Measurements from ENCODE around the gene UCHL3. TPM values are rescaled to one million over a fixed set of nuclear protein-coding genes. Genes with fewer than 3 reads are reported as not detected.

The UCHL3 gene
- total and polyA plus RNA-seq, 2 of the 8 experiments (the other 6 are each of a cell fraction or from before 2014, with no cell fraction given) = 33.0 to 61.1 TPM

GRCh38 chr13:75621147-75621546 is 71.6 kb downstream of the UCHL3 start (continued):
- TF ChIP-seq, protein P1, sequence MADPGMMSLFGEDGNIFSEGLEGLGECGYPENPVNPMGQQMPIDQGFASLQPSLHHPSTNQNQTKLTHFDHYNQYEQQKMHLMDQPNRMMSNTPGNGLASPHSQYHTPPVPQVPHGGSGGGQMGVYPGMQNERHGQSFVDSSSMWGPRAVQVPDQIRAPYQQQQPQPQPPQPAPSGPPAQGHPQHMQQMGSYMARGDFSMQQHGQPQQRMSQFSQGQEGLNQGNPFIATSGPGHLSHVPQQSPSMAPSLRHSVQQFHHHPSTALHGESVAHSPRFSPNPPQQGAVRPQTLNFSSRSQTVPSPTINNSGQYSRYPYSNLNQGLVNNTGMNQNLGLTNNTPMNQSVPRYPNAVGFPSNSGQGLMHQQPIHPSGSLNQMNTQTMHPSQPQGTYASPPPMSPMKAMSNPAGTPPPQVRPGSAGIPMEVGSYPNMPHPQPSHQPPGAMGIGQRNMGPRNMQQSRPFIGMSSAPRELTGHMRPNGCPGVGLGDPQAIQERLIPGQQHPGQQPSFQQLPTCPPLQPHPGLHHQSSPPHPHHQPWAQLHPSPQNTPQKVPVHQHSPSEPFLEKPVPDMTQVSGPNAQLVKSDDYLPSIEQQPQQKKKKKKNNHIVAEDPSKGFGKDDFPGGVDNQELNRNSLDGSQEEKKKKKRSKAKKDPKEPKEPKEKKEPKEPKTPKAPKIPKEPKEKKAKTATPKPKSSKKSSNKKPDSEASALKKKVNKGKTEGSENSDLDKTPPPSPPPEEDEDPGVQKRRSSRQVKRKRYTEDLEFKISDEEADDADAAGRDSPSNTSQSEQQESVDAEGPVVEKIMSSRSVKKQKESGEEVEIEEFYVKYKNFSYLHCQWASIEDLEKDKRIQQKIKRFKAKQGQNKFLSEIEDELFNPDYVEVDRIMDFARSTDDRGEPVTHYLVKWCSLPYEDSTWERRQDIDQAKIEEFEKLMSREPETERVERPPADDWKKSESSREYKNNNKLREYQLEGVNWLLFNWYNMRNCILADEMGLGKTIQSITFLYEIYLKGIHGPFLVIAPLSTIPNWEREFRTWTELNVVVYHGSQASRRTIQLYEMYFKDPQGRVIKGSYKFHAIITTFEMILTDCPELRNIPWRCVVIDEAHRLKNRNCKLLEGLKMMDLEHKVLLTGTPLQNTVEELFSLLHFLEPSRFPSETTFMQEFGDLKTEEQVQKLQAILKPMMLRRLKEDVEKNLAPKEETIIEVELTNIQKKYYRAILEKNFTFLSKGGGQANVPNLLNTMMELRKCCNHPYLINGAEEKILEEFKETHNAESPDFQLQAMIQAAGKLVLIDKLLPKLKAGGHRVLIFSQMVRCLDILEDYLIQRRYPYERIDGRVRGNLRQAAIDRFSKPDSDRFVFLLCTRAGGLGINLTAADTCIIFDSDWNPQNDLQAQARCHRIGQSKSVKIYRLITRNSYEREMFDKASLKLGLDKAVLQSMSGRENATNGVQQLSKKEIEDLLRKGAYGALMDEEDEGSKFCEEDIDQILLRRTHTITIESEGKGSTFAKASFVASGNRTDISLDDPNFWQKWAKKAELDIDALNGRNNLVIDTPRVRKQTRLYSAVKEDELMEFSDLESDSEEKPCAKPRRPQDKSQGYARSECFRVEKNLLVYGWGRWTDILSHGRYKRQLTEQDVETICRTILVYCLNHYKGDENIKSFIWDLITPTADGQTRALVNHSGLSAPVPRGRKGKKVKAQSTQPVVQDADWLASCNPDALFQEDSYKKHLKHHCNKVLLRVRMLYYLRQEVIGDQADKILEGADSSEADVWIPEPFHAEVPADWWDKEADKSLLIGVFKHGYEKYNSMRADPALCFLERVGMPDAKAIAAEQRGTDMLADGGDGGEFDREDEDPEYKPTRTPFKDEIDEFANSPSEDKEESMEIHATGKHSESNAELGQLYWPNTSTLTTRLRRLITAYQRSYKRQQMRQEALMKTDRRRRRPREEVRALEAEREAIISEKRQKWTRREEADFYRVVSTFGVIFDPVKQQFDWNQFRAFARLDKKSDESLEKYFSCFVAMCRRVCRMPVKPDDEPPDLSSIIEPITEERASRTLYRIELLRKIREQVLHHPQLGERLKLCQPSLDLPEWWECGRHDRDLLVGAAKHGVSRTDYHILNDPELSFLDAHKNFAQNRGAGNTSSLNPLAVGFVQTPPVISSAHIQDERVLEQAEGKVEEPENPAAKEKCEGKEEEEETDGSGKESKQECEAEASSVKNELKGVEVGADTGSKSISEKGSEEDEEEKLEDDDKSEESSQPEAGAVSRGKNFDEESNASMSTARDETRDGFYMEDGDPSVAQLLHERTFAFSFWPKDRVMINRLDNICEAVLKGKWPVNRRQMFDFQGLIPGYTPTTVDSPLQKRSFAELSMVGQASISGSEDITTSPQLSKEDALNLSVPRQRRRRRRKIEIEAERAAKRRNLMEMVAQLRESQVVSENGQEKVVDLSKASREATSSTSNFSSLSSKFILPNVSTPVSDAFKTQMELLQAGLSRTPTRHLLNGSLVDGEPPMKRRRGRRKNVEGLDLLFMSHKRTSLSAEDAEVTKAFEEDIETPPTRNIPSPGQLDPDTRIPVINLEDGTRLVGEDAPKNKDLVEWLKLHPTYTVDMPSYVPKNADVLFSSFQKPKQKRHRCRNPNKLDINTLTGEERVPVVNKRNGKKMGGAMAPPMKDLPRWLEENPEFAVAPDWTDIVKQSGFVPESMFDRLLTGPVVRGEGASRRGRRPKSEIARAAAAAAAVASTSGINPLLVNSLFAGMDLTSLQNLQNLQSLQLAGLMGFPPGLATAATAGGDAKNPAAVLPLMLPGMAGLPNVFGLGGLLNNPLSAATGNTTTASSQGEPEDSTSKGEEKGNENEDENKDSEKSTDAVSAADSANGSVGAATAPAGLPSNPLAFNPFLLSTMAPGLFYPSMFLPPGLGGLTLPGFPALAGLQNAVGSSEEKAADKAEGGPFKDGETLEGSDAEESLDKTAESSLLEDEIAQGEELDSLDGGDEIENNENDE (IDR thresholded peaks at IDR 0.05; ENCODE audit: insufficient replicate concordance, low read length) = no peak
- TF ChIP-seq KDM5A (IDR thresholded peaks at IDR 0.05; ENCODE audit: low read length) = no peak
- TF ChIP-seq POLR2AphosphoS5 (IDR thresholded peaks at IDR 0.05; ENCODE audit: low read depth, low read length) = no peak
- TF ChIP-seq SIX5 (IDR thresholded peaks at IDR 0.05; ENCODE audit: low read depth, low read length) = no peak
- TF ChIP-seq POLR2A (IDR thresholded peaks at IDR 0.05; ENCODE audit: control extremely low read depth in 1 of 2, low read depth in 2 of 2, low read length in 2 of 2) = no peak
- no peak for TF ChIP-seq NRF1 (IDR thresholded peaks at IDR 0.05; ENCODE audit: low read depth, low read length)
- no peak for TF ChIP-seq PHF8 (conservative IDR thresholded peaks at IDR 0.05; ENCODE audit: low read depth, low read length)
- no peak for TF ChIP-seq MAFK (IDR thresholded peaks at IDR 0.05; ENCODE audit: low read depth, low read length)
- no peak for TF ChIP-seq EGR1 (IDR thresholded peaks at IDR 0.05; ENCODE audit: borderline replicate concordance, low read depth, low read length)
- no peak for TF ChIP-seq SIN3A (conservative IDR thresholded peaks at IDR 0.05 in 1 of 2, IDR thresholded peaks at IDR 0.05 in 1 of 2; ENCODE audit: low read depth in 1 of 2, low read length in 2 of 2)
- no peak for TF ChIP-seq TEAD4 (IDR thresholded peaks at IDR 0.05; ENCODE audit: low read depth, low read length)
- TF ChIP-seq EP300 (IDR thresholded peaks at IDR 0.05; ENCODE audit: borderline replicate concordance in 1 of 2, low read depth in 2 of 2, low read length in 2 of 2) = no peak

Data from H1 (cell line).